GM23248 (cell line): ENCODE data around the gene ASIC4. TPM values are rescaled to one million over a fixed set of nuclear protein-coding genes. Genes with fewer than 3 reads are reported as not detected.
A peak's percentile ranks its signal among the peaks of the same experiment; 100 is the strongest.

Experiments used
- DNase-seq: peaks from one replicate; pipeline ENCODE4 v3.0.0-alpha.2; 2015
- H2AFZ ChIP-seq: fragments of 200-600 bp; sonication (generic); 2 replicates; pipeline ENCODE4 v1.6.1; 2016; ENCODE audit warnings: antibody characterized with exemption
- H3F3A ChIP-seq: fragments of 200-600 bp; sonication (generic); 2 replicates; pipeline ENCODE4 v1.6.1; 2016; ENCODE audit warnings: mild to moderate bottlenecking, antibody characterized with exemption, mixed run types; ENCODE audit not compliant: insufficient read depth
- H3K27ac ChIP-seq: fragments of 200-600 bp; sonication (generic); 2 replicates; pipeline ENCODE4 v1.5.1; 2016; ENCODE audit warnings: mild to moderate bottlenecking
- H3K27me3 ChIP-seq: fragments of 200-600 bp; sonication (generic); replicated peaks from 2 replicates; pipeline ENCODE4 v1.6.1; 2016; ENCODE audit warnings: mild to moderate bottlenecking; ENCODE audit not compliant: insufficient read depth
- H3K36me3 ChIP-seq: fragments of 200-600 bp; sonication (generic); 2 replicates; pipeline ENCODE4 v1.6.1; 2016; ENCODE audit warnings: low read depth, mild to moderate bottlenecking
- H3K4me1 ChIP-seq: fragments of 200-600 bp; sonication (generic); 2 replicates; pipeline ENCODE4 v1.6.1; 2016; ENCODE audit warnings: mild to moderate bottlenecking; ENCODE audit not compliant: insufficient read depth
- H3K4me2 ChIP-seq: fragments of 200-600 bp; sonication (generic); one replicate; pipeline ENCODE4 v1.6.1; 2016; ENCODE audit warnings: mild to moderate bottlenecking; ENCODE audit not compliant: unreplicated experiment
- H3K4me3 ChIP-seq: fragments of 200-600 bp; sonication (generic); 2 replicates; pipeline ENCODE4 v1.5.1; 2016; ENCODE audit warnings: mild to moderate bottlenecking
- H3K79me2 ChIP-seq: fragments of 200-600 bp; sonication (generic); 2 replicates; pipeline ENCODE4 v1.6.1; 2016; ENCODE audit warnings: mild to moderate bottlenecking; ENCODE audit not compliant: insufficient read depth
- H3K9ac ChIP-seq: fragments of 200-600 bp; sonication (generic); 2 replicates; pipeline ENCODE4 v1.6.1; 2016; ENCODE audit warnings: mild to moderate bottlenecking
- H3K9me2 ChIP-seq: fragments of 200-600 bp; sonication (generic); 2 replicates; pipeline ENCODE4 v1.6.1; 2016; ENCODE audit warnings: mixed run types, mild to moderate bottlenecking, moderate library complexity; ENCODE audit not compliant: insufficient read depth
- H3K9me3 ChIP-seq: fragments of 200-600 bp; sonication (generic); one replicate; pipeline ENCODE4 v1.6.1; 2017; ENCODE audit warnings: low read depth
- H4K20me1 ChIP-seq: fragments of 200-600 bp; sonication (generic); 2 replicates; pipeline ENCODE4 v1.6.0; 2016; ENCODE audit not compliant: insufficient read depth
- EZH2 ChIP-seq: fragments of 200-600 bp; sonication (generic); IDR thresholded peaks from 2 replicates; pipeline ENCODE4 v1.6.1; 2018; ENCODE audit warnings: antibody characterized with exemption, mild to moderate bottlenecking; ENCODE audit not compliant: insufficient read depth, poor library complexity, severe bottlenecking
- EZH2phosphoT487 ChIP-seq: fragments of 200-600 bp; sonication (generic); IDR thresholded peaks from 2 replicates; pipeline ENCODE4 v1.6.1; 2018; ENCODE audit warnings: antibody characterized with exemption, moderate library complexity, mild to moderate bottlenecking, low read depth; ENCODE audit not compliant: insufficient read depth
- WGBS, 2 experiments: methylation state at CpG; one replicate each; pipeline ENCODE4 v1.1.6; 2015 to 2017; ENCODE audit warnings: low lambda C conversion rate in 2 of 2, low coverage in 1 of 2; ENCODE audit errors: missing lambda C conversion rate in 2 of 2; 5-methylcytosine and 5-hydroxymethylcytosine counted together
- in situ Hi-C: fragments of 300-500 bp; cut with MboI; formaldehyde crosslinking; loops from 2 replicates; pipeline ENCODE4 v1.15.0; 2020
- polyA plus RNA-seq: library from polyadenylated mRNA; unstranded; fragments of >200 nt; fragmentation: Nextera tagmentation; extraction: Ambion mirVana; gene quantifications from 2 replicates; pipeline ENCODE4 v1.2.1, GENCODE V29; 2016
- total RNA-seq: library from RNA; depleted of rRNA; stranded (reverse); fragments of >200 nt; shearing (Covaris generic); gene quantifications from 2 replicates; pipeline ENCODE4 v1.2.3, GENCODE V29; 2014

ASIC4 gene
- total and polyA plus RNA-seq, 2 experiments from 2014 or later = 0.43 TPM; not detected in 1

DNA sequence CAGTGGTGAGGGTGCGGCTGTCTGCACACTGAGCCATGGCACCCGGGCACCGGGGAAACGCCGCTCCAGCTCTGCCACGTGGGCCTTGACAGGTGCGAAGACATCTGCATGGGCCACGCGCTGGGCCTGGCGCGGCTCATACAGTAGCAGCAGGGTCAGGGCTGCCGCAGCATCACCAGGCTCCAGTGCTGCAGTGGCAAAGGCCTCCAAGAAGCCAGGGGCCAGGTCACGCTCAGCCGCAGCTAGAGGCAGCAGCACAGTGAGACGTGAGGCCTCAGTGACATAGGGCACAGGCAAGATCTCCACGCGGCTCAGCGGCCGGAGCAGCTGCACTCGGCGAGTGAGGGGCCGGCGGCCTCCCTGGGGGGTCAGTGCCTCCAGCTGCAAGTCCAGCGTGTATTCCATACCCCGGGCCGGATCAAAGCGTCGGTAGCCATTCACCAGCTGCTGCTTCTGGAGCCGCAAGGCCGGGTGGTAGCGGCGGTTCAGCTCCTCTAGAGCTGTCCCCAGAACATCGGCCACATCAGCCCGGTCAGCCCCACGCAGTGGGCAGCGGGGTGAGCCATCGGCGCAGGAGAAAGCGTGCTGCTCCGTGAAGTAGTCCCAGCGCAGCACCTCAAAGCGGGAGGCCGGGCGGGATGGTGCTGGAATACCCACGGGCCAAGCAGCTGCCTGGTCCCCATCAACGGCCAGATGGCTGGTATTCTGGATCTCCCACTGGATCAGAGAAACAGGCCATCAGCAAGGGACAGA is 25.8 kb downstream of the ASIC4 start:
- no peak for DNase-seq
- in situ Hi-C loops = no loop called here
- Histone ChIP-seq H3K4me1 (no peaks in the 10 kb centered on the region), H3K9me2 (no peaks in the 10 kb centered on the region), H3K9ac (no peak overlapping the region), H3K36me3 (peaks cover 11% of the 10 kb centered on the region; the same call in 1 of the 2 replicates), H3F3A (peaks cover 9% of the 10 kb centered on the region), H3K27ac (no peak overlapping the region), H3K4me3 (no peak overlapping the region), H3K27me3 (no peaks in the 10 kb centered on the region), H3K79me2 (peaks cover 35% of the 10 kb centered on the region), H3K4me2 (no peak overlapping the region), H3K9me3 (no peaks in the 10 kb centered on the region), H2AFZ (no peak overlapping the region), H4K20me1 (no peaks in the 10 kb centered on the region)
- TF ChIP-seq EZH2 (no peak), EZH2phosphoT487 (no peak)
- WGBS, 2 experiments = 94% methylated on average over 35 to 46 of the region's 46 CpGs

DNA sequence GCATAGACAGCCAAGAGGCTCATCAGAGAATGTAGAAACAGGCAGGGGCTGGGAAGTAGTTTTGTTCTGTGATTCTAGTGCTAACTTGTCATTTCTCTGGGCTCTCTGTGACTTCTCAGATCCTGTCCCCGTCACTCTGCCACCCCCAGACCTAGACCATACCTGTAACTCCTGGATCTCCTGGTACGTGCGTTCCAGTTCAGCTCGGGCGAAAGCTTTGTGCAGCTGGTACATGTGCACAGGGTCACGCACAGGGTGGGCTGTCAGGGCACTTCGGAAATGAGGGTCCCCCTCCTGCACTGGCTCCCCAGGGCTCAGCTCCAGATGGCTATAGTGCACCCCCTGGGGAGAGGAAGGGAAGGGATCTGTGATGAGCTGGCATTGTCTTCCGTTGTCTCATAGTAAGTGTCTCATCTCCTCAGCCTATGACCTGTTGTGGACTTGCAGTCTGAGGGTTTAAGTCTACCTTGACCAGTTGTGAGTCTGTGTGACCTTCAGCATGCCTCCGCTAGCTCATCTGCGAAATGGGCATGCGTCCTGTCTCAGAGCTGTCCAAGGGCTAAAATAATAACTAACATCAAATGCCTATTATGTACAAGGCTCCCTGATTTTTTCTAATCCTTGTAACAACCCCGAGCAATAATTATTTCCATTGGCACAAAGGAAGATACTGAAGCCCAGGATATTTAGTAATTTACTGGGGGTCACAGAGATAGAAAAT is 26.7 kb downstream of the ASIC4 start:
- no peak overlapping the region for H2AFZ ChIP-seq
- peaks cover 35% of the 10 kb centered on the region for H3K79me2 ChIP-seq
- no peak overlapping the region for H3K4me3 ChIP-seq
- in situ Hi-C loops = no loop called here
- H3K27ac ChIP-seq = no peak overlapping the region
- H3K9me2 ChIP-seq = no peaks in the 10 kb centered on the region
- DNase-seq = no peak
- TF ChIP-seq EZH2phosphoT487 (no peak), EZH2 (no peak)
- H4K20me1 ChIP-seq = no peaks in the 10 kb centered on the region
- no peak overlapping the region for H3K9ac ChIP-seq
- peaks cover 11% of the 10 kb centered on the region; the same call in 1 of the 2 replicates for H3K36me3 ChIP-seq
- no peaks in the 10 kb centered on the region for H3K4me1 ChIP-seq
- WGBS, 2 experiments = 93% methylated on average over 12 of the region's 12 CpGs
- H3K27me3 ChIP-seq = no peaks in the 10 kb centered on the region
- H3K4me2 ChIP-seq = no peak overlapping the region
- H3F3A ChIP-seq = peaks cover 9% of the 10 kb centered on the region
- no peaks in the 10 kb centered on the region for H3K9me3 ChIP-seq

DNA sequence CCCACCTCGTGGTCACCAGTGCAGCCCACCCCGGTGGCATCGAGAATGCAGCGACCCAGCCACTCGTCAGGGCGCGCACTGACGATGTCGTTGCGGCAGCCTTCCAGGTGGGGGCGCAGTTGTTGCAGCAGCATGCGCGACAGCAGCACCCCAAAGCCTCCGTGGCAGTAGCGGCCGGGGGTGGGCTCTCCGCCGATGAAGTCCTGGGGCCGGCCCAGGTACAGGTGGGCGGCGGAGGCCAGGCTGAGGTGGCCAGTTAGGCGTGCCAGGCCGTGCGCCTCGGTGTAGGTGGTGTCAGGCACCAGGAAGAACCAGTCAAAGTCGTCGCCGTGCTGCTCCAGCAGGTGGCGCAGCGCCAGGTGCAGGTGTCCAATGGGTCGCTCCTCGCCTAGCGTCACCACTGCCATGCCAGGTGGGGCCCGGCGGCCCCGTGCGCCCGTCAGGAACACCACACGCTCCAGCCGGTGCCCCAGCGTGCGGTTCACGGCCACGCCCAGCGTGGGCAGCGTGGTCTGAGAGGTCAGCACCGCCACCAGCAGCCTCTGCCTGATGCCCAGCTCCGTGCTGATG is 27.4 kb downstream of the ASIC4 start:
- no peak overlapping the region for H3K27ac ChIP-seq
- WGBS, 2 experiments = 67 to 72% methylated on average over 30 to 47 of the region's 48 CpGs
- DNase-seq = peak; percentile 37
- peaks cover 35% of the 10 kb centered on the region for H3K79me2 ChIP-seq
- H4K20me1 ChIP-seq = no peaks in the 10 kb centered on the region
- H3K4me3 ChIP-seq = 0 out of 2 replicates have a peak overlapping the region, but pooled peaks have one; percentile 80
- no peaks in the 10 kb centered on the region for H3K4me1 ChIP-seq
- H3K9me3 ChIP-seq = no peaks in the 10 kb centered on the region
- H3K36me3 ChIP-seq = peaks cover 11% of the 10 kb centered on the region; the same call in 1 of the 2 replicates
- no peaks in the 10 kb centered on the region for H3K9me2 ChIP-seq
- peaks cover 9% of the 10 kb centered on the region for H3F3A ChIP-seq
- H3K27me3 ChIP-seq = no peaks in the 10 kb centered on the region
- no peak overlapping the region for H2AFZ ChIP-seq
- TF ChIP-seq EZH2phosphoT487 (no peak), EZH2 (no peak)
- peak overlapping the region; percentile 85 for H3K4me2 ChIP-seq
- no peak overlapping the region for H3K9ac ChIP-seq
- in situ Hi-C loops = no loop called here

DNA sequence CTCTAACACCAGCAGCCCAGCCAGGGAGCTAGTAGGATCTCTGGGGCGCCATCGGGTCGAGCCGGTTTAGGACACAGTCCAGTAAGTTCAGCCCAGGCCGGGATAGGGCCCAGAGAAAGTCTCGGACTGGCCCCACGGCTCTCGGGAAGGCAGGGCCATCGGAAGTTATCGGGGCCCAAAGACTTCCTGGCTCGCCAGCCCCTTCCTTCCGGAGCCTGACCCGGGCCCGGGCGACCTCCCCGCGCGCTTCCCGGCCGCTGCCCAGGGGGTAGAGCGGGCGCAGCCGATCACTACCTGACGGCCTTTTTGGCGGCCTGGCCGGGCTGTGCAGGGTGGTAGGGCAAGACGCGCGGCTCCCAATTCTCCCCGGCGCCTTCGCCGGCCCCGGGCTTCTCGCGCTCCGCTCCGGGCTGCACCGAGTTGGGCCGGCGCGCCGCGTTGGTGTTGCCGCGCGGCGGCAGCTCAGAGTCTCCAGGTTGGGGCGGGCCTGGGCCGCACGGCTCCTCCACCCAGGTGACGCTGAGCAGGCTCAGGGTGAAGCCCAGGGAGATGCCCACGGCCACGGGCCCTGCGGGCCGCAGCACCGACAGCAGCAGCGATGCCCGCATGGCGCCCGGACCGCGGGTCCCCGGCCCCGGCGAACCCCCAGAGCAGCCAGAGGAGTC is 28.8 kb downstream of the ASIC4 start:
- Histone ChIP-seq H3K4me3 (peak overlapping the region; percentile 80), H3F3A (peaks cover 9% of the 10 kb centered on the region), H4K20me1 (no peaks in the 10 kb centered on the region), H3K27me3 (no peaks in the 10 kb centered on the region), H3K9me3 (no peaks in the 10 kb centered on the region), H3K4me1 (no peaks in the 10 kb centered on the region), H3K9me2 (no peaks in the 10 kb centered on the region), H3K27ac (peak overlapping the region; percentile 76), H2AFZ (peak overlapping the region; percentile 61), H3K9ac (peak overlapping the region; percentile 83), H3K4me2 (peak overlapping the region; percentile 85), H3K36me3 (peaks cover 11% of the 10 kb centered on the region; the same call in 1 of the 2 replicates), H3K79me2 (peaks cover 35% of the 10 kb centered on the region)
- TF ChIP-seq EZH2phosphoT487 = no peak
- TF ChIP-seq EZH2 = no peak
- peak; percentile 73 for DNase-seq
- in situ Hi-C loops = no loop called here
- WGBS, 2 experiments = 1% methylated on average over 45 to 54 of the region's 66 CpGs
